T1000 (cell line): ENCODE results near the gene FBXO31.

Source experiments
- DNase-seq: peaks from one replicate; lab custom pipeline; 2025; ENCODE audit warnings: mixed read lengths; lab: John Stamatoyannopoulos, UW

The FBXO31 gene

GRCh38 chr16:87329436-87330256, 53.9 kb downstream of the FBXO31 start:
- DNase-seq = no peak

DNA sequence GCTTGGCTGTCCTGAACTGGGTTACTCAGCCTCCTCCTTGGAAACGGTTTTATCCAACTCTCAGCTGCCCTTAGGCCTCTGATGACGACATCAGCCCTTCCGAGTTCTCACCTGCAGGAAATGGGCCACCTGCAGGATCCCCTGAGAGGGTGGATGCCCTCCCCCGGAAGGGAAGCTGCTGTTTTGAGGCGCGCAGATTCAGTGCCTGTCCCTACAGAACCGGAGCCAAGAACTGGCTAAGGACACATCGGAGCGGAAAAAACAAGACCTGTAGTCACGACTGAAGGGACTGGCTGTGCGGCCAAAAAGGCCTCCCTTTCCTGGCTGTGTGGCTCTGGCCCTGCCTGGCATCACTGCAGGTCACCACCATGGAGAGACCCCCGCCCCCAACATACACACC, 54.7 kb downstream of the FBXO31 start:
- DNase-seq = no peak

DNA sequence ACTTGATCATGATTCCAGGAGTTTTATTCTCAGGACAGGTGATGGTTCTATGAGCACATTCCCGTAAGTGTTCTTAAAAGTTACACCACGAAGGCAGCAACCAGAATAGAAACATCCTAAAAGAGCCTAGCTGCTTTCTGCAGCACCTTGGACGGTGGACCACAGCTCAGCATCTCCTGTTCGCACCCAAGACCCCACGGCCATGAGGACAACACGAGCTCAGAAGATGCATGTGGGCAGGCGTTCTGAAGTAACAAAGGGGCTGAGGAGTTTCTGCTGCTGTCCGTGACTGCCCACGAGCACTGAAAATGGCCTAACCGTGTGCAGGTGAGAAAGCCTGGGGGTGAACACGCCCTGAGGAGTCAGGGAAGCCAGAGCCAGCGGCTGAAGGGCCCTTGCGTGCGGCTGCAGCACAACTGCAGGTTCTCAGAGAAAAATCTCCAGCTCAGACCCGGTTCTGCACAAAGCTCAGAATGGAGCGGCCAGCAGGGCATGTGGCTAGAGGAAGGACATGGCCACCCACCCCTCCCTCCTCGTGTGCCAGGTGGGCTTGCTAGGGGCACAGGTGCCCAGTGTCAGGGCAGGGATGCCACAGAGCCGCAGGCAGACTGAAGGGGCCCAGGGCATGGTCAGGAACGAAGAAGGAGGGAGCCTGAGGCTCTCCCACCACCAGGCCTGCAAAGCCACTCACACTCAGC, 55.6 kb downstream of the FBXO31 start:
- DNase-seq = no peak

DNA sequence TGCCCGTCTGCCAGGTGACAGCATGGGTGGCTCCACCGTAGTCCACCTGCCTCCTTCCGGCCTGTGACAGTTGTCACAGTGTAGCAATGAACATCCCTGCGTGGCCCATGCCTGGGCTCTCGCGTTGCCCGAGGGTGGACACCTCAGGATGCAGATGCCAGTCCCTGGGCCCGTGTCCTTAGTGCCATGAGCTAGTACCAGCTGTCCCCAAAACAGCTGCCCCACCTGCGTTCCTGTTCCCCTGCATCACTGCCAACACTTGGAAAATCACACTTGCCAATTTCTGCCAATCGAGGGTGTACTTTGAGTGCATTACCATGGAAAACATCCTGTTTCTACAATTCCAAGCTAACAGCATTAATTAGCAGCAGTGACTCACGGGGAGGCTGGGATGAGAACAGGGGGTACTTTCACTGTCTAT, 57.4 kb downstream of the FBXO31 start:
- DNase-seq = no peak

DNA sequence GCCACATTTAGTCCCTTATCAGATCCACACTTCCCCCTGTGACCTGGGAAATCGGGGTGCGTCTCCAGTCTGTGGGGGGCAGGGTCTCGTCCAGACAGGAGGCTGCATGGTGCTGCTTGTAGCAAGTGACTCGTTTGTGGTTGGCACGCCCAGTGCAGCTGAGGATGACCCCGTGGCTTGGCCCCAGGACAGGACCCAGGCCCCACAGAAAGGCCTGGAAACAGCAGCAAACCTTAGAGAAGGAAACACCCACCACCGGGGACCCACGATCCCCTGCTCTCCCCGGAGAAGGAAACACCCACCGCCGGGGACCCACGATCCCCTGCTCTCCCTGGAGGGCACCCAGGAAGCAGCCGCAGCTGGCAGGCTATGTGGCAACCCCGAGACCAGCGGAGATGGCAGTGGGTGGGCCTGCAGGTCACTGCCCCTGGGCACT, 58.1 kb downstream of the FBXO31 start:
- DNase-seq = no peak

DNA sequence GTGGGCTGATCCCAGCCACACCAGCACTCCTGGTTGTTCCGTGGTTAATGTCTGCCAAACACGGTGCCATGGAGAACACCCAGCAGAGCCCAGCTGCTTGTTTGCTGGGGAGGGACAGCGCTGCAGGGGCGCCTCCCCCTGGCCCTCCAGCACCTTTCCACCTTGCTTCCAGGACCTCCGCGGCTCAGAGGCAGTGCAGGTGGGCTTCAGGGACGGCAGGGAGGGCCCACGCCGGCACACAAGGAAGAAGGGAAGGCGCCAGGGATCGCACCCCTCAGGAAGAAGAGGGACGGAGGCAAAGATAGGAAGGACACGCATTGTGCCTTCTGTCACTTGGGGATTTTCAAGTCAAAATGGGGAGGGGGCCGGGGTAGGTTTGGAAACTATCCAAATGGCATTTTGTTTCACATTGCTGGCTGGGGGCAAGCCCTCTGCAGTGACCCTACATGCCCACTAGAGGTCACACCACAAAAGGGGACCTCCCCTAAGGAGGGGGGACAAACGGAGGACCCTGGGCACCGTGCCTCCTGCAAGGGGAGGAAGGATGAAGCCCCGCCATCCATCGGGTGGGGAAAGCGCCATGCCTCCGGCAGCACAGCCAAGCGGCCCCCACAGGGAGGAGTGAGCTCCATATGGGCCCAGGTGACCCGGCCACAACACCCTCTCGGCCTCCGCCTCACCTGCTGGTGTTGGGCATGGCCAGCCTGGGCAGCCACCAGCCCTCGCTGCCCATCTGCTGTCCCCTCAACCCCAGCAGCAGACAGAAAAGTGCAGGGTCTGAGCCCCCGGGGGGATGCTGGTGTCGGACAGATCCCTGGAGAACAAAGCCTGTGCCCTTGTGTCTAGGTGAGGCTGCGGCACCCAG, 58.9 kb downstream of the FBXO31 start:
- DNase-seq = no peak

GRCh38 chr16:87323727-87324410, 59.7 kb downstream of the FBXO31 start:
- no peak for DNase-seq

- no peak for DNase-seq
Observed at GRCh38 chr16:87322833-87323726, 60.5 kb downstream of the FBXO31 start.

GRCh38 chr16:87322360-87322759, 61.2 kb downstream of the FBXO31 start:
- DNase-seq = no peak

- no peak for DNase-seq
Observed at GRCh38 chr16:87321336-87322107, 62.1 kb downstream of the FBXO31 start.

GRCh38 chr16:87320510-87321227, 62.9 kb downstream of the FBXO31 start:
- no peak for DNase-seq

DNA sequence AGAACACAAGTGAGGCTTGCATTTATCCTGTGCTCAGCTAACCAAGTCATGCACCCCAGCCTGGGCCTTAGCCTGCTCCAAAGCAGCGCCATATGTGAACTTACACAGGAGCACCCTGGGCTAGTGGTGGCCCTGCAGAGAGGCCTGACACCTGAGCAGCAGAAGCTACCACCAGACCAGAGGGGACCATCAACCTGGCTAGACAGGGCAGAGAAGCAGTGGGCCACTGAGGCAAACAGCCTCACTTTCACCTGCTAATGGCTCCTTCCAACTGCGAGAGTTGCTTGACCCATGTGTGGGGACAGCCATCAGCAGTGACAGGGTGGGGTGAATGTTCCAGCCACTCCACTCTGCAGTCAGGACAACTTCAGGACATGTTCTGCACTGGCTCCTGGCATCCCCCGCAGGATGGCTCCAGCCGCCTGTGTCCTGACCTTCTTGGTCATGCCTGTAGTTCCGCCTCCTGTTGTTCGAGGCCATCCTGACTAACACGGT, 63.5 kb downstream of the FBXO31 start:
- no peak for DNase-seq

- no peak for DNase-seq
Observed at GRCh38 chr16:87319011-87319410, 64.6 kb downstream of the FBXO31 start.

DNA sequence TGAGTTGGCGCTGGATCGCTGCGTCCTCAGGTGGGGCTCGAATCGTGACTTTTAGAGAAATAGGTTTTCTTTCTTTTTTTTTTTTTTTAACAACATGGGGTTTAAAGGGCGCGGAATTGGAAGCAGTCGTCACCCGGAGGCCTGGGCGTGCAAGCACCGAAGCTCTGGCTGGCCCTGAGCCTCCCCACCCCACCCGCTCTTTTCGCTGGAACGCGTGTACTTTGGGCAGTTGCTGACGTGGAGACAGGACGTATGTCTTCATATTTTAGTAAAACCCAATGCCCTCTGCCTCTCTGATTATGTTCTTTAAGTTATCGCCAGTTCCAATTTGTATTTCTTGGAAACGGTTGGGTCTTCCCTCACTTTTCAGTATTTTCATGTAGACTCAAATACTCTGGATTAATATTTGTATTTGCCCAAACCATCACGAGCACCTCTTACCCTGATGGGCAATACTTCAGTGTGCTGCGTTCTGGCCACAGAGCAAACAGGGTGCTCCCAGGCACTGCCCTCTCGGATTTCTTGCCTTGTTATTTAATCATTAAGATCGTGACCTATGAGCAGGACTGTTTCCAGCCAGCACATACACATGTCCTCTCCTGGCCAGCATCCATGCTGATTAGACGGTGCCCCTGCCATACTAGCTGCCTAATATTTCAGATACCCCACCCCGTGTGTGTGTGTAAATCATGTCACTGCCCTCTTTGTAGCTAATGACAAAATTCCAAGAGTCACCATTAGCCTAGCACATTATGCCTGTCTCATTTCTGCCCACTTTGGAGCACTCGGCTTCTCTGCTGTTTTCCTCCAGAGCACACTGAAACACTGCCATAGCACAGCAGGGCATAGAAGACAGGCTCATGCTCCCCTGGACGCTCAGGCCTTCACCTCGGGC, 65.6 kb downstream of the FBXO31 start:
- DNase-seq = no peak

- peak; percentile 85 for DNase-seq
Observed at GRCh38 chr16:87316923-87317749, 66.4 kb downstream of the FBXO31 start, which contains the start of gene C16orf95. TSS of gene C16orf95 (minus strand) at chr16:87317392. CDS start at chr16:87317242, 150 bp downstream.

DNA sequence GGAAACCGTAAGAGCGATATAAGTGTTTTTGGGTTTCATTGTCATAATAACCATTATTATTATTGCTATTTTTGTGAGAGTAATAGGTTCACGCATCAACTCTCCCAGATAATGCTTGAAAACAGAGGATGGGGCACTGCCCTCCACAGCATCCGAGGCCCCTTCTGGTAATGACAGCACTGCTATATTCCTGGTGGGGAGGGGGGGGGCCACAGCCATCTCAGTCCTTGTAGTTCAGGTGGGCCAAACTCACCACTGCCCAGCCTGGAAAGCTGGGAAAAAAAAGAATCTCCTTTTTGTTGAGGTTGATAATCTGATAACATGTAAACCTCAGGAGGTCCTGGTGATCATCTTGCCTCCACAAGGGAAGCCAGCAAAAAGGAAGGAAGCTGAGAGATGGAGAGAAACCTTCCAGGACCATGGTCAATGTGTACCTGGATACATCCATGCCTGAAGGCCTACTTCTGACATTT, 67.1 kb downstream of the FBXO31 start:
- DNase-seq = no peak

GRCh38 chr16:87314990-87315420, 68.6 kb downstream of the FBXO31 start:
- DNase-seq = no peak
